Fibroblast of pulmonary artery (primary cell): ENCODE measurements around the gene CCL17.

Experiments
- DNase-seq: peaks from one replicate; pipeline ENCODE4 v3.0.0-alpha.2; 2010; ENCODE audit warnings: low read depth
- H3K4me3 ChIP-seq: replicated peaks from 2 replicates; pipeline ENCODE4 v1.5.1; 2011; ENCODE audit warnings: low read depth, mild to moderate bottlenecking, control low read depth, low read length, moderate library complexity
- TF ChIP-seq, protein P1 (sequence below): IDR thresholded peaks from 2 replicates; pipeline ENCODE4 v1.5.1; 2011; ENCODE audit warnings: mild to moderate bottlenecking, control low read depth, low read length, inconsistent platforms; ENCODE audit errors: missing control alignments

The CCL17 gene

DNA sequence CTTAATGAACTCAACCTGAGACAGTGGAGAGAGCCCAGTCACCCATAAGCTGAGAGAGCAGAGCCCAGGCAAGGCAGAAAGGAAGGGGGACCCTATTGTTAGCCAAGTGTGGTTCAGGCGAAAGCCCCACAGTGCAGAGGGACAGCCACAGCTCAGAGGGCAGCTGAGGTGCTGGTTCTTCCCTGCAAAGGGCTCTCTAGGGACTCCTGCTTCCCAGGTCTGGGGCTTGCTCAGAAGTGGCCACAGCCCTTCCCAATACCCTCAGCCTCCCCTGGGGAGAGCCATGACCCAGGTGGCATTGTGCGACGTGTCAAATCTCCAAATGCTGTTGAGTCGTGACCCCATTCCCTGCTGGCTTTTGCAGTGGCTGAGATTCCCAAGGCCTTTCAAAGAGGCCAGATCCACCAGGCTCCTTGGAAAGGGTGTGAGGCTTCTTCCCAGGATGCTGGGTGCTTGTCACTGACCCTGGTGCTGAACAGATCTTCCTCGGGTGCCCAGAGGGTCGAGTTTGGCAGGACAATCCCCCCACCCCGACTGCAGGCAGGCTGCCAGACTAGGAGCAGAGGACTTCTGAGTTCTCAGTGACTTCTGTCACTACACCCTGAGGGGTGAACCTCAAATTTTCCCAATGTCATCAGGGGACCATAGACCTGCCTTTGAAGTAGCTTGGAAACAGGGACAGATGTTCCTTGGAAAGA lies 2.5 kb upstream of the CCL17 start:
- TF ChIP-seq, protein P1, sequence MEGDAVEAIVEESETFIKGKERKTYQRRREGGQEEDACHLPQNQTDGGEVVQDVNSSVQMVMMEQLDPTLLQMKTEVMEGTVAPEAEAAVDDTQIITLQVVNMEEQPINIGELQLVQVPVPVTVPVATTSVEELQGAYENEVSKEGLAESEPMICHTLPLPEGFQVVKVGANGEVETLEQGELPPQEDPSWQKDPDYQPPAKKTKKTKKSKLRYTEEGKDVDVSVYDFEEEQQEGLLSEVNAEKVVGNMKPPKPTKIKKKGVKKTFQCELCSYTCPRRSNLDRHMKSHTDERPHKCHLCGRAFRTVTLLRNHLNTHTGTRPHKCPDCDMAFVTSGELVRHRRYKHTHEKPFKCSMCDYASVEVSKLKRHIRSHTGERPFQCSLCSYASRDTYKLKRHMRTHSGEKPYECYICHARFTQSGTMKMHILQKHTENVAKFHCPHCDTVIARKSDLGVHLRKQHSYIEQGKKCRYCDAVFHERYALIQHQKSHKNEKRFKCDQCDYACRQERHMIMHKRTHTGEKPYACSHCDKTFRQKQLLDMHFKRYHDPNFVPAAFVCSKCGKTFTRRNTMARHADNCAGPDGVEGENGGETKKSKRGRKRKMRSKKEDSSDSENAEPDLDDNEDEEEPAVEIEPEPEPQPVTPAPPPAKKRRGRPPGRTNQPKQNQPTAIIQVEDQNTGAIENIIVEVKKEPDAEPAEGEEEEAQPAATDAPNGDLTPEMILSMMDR, result no peak
- no peak overlapping the region for H3K4me3 ChIP-seq
- no peak for DNase-seq

DNA sequence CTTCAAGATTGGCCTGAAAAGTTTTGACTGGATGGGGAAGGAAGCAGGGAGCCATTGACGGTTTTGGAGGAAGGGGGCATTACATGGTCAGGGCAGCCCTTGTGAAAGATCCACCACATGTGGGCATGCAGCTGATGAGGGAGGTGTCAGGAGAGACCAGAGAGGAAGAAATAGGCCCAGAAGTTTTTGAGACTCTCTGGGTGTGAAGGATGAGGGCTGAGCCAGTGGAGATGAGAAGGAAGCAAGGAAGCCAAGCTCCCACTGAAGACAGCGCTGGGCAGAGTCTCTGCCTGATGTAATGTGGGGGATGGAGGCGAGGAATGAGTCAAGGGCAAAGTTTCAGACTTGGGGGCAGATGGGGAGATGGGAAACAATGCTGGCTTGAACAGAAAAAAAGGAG lies 530 bp downstream of the CCL17 start:
- TF ChIP-seq, protein P1, result no peak
- H3K4me3 ChIP-seq, result no peak overlapping the region
- no peak for DNase-seq

DNA sequence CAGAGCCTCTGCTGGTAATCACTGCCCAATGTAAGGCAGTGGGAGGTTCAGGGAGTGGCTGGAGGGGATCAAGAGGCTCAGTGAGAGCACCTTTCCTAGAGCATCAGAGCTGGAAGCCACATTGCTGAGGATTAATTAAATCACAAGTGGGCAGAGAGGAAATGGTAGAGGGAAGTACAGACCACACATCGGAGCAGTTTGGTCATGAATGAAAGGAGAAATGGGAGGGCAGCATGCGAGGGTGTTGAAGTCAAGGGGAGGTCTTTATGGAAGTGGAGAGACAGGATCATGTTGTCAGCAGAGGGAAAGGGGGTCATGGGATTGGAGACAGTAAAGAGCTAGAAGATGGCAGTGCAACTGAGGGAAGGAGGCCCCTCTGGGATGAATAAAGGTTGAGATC lies 2.3 kb downstream of the CCL17 start:
- H3K4me3 ChIP-seq, result no peak overlapping the region
- TF ChIP-seq, protein P1, result no peak

DNA sequence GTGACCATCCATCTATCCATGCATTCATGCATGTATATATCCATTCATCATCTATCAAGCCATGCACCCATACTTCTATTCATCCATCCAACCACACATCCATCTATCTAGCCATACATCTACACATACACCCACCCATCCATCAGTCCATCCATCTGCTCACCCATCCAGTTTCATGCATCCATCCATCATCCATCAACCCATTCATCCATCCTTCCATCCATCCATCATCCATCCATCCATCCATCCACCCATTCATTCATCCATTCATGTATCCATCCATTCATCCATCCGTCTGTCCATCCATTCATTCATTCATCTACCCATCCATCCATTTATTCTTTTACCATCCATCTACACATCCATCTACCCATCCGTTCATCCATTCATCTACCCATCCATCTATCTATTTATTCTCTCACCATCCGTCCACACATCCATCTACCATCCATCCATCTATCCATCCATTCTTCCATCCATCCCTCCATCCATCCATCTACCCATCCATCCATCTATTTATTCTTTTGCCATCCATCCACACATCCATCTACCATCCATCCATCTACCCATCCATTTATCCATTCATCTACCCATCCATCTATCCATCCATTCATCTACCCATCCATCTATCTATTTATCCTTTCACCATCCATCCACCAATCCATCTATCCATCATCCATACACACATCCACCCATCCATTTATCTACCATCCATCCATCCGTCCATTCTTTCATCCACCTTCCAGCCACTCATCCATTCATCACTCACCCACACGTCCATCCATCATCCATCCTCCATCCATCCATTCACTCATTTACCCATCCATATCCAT lies 3.2 kb downstream of the CCL17 start:
- TF ChIP-seq, protein P1, result no peak
- no peak overlapping the region for H3K4me3 ChIP-seq
- no peak for DNase-seq

More for the DNA sequence above, 2.3 kb downstream of the CCL17 start:
- no peak for DNase-seq

DNA sequence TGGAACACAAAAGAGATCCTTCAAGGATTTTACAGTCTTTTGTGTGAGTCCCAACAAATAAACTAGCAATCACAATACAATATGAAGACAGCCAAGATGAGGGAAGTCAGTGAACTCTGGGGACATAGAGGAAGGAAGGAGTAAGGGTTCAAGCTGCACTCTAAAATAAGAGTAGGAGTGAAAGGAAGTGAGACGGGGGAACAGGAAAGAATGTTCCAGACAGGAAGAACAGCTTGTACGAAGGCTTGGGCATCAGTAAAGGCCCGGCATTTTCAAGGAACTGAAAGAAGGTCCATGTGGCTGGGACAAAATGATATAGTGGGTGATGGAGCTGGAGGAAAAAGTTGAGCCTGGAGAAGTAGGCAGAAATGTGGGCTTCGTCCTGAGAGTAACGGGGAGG lies 4.5 kb downstream of the CCL17 start:
- TF ChIP-seq, protein P1, result no peak
- no peak for DNase-seq
- H3K4me3 ChIP-seq, result no peak overlapping the region

DNA sequence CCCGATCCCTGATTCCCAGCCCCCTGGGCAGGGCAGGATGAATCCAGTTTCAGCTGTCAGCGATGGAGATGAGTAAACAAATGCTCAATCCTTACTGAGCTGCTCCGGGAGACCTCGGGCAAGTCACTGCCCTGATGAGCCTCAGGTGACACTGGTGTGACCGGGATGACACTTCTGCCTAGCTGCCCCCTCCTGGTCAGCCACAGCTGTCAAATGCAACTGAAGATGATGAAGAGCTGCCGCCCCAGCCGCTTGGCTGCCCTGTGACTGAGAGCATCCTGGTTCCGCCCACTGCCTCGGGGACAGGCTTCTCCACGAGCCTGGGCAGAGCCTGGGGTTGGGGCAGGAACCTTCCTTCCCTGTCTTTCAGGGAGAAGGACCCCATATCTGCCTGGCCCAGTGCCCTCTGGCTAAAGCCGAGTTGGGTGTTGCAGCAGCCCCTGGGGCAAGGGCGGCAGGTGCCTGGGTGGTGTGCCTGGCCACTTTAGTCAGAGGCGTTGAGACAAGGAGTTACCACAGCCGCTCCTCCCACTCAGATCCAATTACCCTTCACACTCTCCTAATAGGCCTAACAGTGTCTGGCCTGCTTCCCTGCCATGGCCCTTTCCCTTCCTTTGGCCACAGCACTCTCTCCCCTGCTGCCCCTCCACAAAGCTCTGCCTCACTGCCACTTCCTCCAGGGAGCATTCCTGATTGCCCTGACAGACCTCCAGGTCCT lies 5.5 kb downstream of the CCL17 start:
- no peak overlapping the region for H3K4me3 ChIP-seq
- DNase-seq, result no peak

More for the DNA sequence above, 5.5 kb downstream of the CCL17 start:
- TF ChIP-seq, protein P1, result no peak
